ENCODE results near the gene NUMBL.

NUMBL gene

DNA sequence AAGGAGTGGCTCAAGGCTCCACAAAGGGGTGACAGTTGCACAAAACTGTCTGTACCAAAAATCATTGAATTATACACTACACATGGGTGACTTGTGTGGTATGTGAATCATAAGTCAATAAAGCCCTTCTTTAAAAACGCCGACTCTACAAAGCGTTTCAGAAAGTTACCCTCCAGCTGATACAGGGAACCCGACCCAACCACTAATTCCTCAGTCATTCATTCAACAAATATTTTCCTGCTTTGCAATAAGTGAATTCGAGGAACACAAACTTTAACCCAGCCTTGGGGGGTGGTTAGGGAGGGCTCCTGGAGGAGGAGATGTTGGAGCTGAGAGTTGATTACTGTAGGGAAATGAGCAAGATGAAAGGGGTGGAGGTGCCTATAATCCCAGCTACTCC is 57.2 kb downstream of the NUMBL start:
- Histone ChIP-seq H3K4me3 (ENCODE audit: low read depth, low read length) (no peak overlapping the region), H3K9me3 (ENCODE audit: severe bottlenecking) (no peaks in the 10 kb centered on the region), H3K27ac (no peak overlapping the region), H3K27me3 (ENCODE audit: insufficient read depth, low read depth, severe bottlenecking) (no peaks in the 10 kb centered on the region), H3K36me3 (peaks cover 14% of the 10 kb centered on the region)
- TF ChIP-seq CTCF (IDR thresholded peaks at IDR 0.05; ENCODE audit: low read depth, low read length), result no peak
- DNase-seq, result no peak

DNA sequence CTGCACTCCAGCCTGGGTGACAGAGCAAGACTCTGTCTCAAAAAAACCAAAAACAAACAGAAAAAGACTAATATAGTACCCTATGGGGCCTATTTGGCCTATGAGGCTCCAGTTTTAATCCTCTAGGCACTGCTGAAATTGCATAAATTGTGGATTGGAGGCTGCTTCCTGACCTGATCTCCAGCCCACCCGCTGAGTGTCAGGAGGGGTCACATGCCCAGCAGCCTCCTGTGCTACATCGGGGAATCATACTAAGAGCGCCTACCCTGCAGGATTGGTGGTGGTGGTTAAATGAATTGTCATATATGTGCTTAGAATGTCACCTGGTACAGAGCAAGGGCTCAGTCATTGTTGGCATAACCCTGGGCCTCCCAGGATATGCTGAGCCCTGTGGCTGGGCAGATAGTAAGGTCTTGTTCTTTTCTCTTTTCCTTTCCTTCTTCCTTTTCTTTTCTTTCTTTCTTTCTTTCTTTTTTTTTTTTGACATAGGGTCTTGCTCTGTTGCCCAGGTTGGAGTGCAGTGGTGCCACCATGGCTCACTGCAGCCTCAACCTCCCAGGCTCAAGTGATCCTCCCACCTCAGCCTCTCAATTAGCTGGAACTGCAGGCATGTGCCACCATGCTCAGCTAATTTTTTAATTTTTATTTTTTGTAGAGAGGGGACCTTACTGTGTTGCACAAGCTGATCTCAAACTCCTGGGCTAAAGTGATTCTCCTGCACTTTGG is 58.0 kb downstream of the NUMBL start:
- TF ChIP-seq CTCF (IDR thresholded peaks at IDR 0.05; ENCODE audit: low read depth, low read length), result no peak
- Histone ChIP-seq H3K36me3 (peaks cover 21% of the 10 kb centered on the region), H3K27me3 (ENCODE audit: insufficient read depth, low read depth, severe bottlenecking) (no peaks in the 10 kb centered on the region), H3K4me3 (ENCODE audit: low read depth, low read length) (no peak overlapping the region), H3K27ac (no peak overlapping the region), H3K9me3 (ENCODE audit: severe bottlenecking) (no peaks in the 10 kb centered on the region)
- no peak for DNase-seq

- Histone ChIP-seq H3K27ac (no peak overlapping the region), H3K4me3 (ENCODE audit: low read depth, low read length) (no peak overlapping the region), H3K36me3 (peaks cover 31% of the 10 kb centered on the region), H3K9me3 (ENCODE audit: severe bottlenecking) (no peaks in the 10 kb centered on the region), H3K27me3 (ENCODE audit: insufficient read depth, low read depth, severe bottlenecking) (no peaks in the 10 kb centered on the region)
- TF ChIP-seq CTCF (IDR thresholded peaks at IDR 0.05; ENCODE audit: low read depth, low read length), result no peak
- no peak for DNase-seq
Measured at GRCh38 chr19:40630571-40631160, 59.8 kb downstream of the NUMBL start.

DNA sequence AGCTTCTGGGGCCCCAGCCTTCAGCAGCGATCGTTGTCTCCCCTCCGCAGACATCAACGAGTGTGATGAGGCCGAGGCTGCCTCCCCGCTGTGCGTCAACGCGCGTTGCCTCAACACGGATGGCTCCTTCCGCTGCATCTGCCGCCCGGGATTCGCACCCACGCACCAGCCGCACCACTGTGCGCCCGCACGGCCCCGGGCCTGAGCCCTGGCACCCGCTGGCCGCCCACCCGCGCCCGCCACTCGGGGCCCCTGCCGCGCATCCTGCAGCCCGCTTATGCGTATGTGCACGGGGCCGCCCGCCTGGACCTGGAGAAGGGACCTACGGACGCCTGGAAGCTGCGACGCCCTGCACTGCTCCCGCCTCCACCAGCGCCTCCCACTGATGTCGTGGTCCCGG is 61.1 kb downstream of the NUMBL start:
- Histone ChIP-seq H3K36me3 (peaks cover 36% of the 10 kb centered on the region), H3K27me3 (ENCODE audit: insufficient read depth, low read depth, severe bottlenecking) (no peaks in the 10 kb centered on the region), H3K4me3 (ENCODE audit: low read depth, low read length) (no peak overlapping the region), H3K9me3 (ENCODE audit: severe bottlenecking) (no peaks in the 10 kb centered on the region), H3K27ac (no peak overlapping the region)
- TF ChIP-seq CTCF (IDR thresholded peaks at IDR 0.05; ENCODE audit: low read depth, low read length), result no peak
- DNase-seq, result no peak

DNA sequence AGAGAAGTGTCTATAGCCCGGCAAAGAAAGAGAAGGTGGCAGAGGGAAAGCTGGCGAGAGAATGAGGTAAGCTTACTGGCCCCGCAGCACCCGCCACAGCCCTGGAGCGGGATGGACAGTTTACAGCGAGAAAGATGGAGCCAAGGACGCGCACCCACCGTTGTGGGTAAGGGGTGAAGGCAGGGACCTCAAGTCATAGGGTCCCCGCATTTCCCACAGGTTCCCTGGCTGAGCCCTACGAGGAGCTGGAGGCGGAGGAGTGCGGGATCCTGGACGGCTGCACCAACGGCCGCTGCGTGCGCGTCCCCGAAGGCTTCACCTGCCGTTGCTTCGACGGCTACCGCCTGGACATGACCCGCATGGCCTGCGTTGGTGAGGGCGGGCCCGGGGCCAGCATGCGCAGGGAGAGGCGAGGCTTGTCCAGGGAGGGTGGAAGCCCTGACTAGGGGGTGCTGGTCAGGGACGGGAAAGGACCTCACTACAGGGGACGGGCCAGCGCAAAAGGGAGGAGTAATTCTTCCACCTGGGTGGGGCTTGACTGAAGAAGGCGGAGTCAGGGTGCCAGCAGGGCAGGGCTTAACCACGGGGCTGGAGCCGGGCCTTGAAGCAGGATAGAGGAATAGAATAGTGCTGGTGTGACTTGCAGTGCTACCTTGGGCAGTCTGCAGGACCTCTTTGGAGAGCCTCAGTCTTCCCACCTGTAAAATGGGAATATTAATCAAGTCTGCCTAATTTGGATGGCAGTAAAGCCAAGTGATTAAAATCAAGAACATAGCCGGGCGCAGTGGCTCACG is 62.8 kb downstream of the NUMBL start:
- peaks cover 49% of the 10 kb centered on the region for H3K36me3 ChIP-seq
- no peak overlapping the region for H3K4me3 ChIP-seq (ENCODE audit: low read depth, low read length)
- DNase-seq, result no peak
- H3K27ac ChIP-seq, result no peak overlapping the region
- no peak for TF ChIP-seq CTCF (IDR thresholded peaks at IDR 0.05; ENCODE audit: low read depth, low read length)
- no peaks in the 10 kb centered on the region for H3K9me3 ChIP-seq (ENCODE audit: severe bottlenecking)
- H3K27me3 ChIP-seq (ENCODE audit: insufficient read depth, low read depth, severe bottlenecking), result no peaks in the 10 kb centered on the region
